NB4 (cell line): ENCODE measurements around the gene CRLF1.

Experiments
- DNase-seq: peaks from one replicate; pipeline ENCODE4 v3.0.0; 2010; ENCODE audit warnings: low read depth
- H3K4me3 ChIP-seq: one replicate; pipeline ENCODE4 v1.5.1; 2011; ENCODE audit warnings: mild to moderate bottlenecking, low read depth, low read length, moderate library complexity
- MYC ChIP-seq: IDR thresholded peaks from 2 replicates; pipeline ENCODE4 v1.6.1; 2011; ENCODE audit warnings: low read depth, low read length
- POLR2A ChIP-seq: IDR thresholded peaks from 2 replicates; pipeline ENCODE4 v1.6.1; 2011; ENCODE audit warnings: mild to moderate bottlenecking; ENCODE audit not compliant: insufficient read length; ENCODE audit errors: extremely low read depth
- TF ChIP-seq, protein P1 (sequence below): IDR thresholded peaks from one replicate; pipeline ENCODE4 v1.5.1; 2012; ENCODE audit warnings: low read depth, low read length
- TF ChIP-seq, protein P2 (sequence below): IDR thresholded peaks from 2 replicates; pipeline ENCODE4 v1.6.1; 2011; ENCODE audit warnings: low read depth, low read length

The CRLF1 gene

DNA sequence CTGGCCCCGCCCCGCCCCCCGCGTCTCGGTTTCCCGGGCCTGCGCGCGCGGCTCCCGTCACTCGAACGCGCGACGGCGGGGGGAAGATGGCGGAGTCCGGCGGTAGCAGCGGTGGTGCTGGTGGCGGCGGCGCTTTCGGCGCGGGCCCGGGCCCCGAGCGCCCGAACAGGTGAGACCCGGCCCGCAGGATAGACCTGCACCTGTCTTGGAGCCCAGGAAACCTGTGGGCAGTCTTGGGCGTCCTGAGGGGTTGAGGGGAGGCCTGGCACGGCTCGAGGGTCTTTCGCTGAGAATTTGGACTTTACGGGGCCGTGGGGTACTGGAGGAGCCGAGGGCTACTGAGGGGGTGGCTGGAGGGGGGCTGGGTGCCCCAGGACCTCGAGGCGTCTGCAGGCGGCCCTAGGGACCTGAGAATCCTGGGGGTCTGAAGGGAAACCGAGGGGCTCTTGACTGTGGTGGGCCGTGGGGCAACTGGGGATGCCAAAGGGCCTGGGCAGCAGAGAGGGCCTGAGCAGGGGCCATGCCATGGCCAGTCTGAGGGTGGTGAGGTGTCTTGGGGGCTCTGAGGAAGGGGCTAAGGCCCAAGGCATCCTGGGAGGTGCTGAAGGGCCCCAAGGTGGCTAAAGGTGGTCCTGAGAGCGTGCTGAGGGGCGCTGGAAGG lies 30.5 kb upstream of the CRLF1 start, which contains the start of gene KLHL26:
Gene KLHL26 (plus strand): TSS at position 60 of the 661 bp plus-strand sequence. CDS start 27 bp downstream, at position 87.
- peak; percentile 63 for TF ChIP-seq POLR2A
- no peak for TF ChIP-seq MYC
- TF ChIP-seq, protein P1, sequence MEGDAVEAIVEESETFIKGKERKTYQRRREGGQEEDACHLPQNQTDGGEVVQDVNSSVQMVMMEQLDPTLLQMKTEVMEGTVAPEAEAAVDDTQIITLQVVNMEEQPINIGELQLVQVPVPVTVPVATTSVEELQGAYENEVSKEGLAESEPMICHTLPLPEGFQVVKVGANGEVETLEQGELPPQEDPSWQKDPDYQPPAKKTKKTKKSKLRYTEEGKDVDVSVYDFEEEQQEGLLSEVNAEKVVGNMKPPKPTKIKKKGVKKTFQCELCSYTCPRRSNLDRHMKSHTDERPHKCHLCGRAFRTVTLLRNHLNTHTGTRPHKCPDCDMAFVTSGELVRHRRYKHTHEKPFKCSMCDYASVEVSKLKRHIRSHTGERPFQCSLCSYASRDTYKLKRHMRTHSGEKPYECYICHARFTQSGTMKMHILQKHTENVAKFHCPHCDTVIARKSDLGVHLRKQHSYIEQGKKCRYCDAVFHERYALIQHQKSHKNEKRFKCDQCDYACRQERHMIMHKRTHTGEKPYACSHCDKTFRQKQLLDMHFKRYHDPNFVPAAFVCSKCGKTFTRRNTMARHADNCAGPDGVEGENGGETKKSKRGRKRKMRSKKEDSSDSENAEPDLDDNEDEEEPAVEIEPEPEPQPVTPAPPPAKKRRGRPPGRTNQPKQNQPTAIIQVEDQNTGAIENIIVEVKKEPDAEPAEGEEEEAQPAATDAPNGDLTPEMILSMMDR: no peak
- H3K4me3 ChIP-seq: peak within 1 kb of the TSS; percentile 76
- DNase-seq: no peak

DNA sequence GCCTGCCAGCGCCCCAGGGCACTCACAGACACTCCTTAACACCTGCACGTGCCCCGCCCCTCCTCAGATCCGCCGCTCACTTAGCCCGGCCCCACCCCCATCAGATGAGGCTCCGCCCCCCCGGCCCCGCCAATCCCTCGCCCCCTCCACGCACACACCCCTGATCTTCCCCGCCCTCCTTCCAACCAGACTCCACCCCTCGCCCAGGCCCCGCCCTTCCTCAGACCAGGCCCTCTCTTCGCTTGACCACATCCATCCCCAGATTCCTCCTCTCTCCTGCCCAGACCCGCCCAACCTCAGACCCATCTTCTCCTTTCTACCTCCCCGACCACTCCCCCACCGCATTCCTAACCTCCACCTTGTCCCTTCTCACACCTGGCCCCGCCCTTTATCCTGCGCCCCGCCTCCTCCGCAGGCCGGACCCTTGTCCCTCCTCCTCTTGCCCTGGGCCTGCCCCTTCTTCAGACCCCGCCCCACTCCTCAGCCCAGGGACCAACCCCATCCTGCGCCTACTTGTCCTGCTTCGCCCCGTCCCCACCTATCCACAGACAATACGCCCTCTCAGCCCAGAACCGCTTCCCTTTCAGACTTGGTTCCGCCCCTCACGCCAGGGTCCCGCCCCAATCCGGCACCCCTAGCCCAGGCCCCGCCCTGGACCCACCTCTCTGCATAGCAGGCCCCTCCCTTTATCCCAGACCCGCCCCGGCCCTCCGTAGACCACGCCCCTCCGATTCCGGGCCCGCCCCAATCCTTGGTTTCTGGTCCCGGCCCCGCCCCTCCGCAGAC lies 29.8 kb upstream of the CRLF1 start:
- DNase-seq: peak; percentile 96
- peak overlapping the region; percentile 49 for H3K4me3 ChIP-seq
- no peak for TF ChIP-seq POLR2A
- TF ChIP-seq, protein P2, sequence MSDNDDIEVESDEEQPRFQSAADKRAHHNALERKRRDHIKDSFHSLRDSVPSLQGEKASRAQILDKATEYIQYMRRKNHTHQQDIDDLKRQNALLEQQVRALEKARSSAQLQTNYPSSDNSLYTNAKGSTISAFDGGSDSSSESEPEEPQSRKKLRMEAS: peak; percentile 54

DNA sequence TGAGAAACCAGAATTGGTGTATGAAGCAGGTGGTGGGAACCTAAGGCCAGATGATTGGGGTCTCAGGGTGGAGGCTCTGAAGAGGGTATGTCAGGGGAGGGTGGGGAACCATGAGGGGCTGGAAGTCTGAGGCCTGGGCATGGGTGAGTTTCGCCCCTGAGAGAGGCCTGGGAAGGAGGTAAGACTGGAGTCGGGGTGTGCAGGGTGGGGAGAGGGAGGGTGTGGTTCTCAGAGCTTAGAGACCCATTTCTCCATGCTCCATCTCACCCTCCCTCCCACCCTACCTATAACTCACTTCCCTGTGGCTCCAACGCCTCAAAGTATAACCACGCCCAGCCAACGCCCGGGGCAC lies 29.2 kb upstream of the CRLF1 start:
- no peak overlapping the region for H3K4me3 ChIP-seq
- DNase-seq: no peak
- TF ChIP-seq, protein P2: no peak
- TF ChIP-seq MYC (no peak), POLR2A (no peak)
- TF ChIP-seq, protein P1: no peak

DNA sequence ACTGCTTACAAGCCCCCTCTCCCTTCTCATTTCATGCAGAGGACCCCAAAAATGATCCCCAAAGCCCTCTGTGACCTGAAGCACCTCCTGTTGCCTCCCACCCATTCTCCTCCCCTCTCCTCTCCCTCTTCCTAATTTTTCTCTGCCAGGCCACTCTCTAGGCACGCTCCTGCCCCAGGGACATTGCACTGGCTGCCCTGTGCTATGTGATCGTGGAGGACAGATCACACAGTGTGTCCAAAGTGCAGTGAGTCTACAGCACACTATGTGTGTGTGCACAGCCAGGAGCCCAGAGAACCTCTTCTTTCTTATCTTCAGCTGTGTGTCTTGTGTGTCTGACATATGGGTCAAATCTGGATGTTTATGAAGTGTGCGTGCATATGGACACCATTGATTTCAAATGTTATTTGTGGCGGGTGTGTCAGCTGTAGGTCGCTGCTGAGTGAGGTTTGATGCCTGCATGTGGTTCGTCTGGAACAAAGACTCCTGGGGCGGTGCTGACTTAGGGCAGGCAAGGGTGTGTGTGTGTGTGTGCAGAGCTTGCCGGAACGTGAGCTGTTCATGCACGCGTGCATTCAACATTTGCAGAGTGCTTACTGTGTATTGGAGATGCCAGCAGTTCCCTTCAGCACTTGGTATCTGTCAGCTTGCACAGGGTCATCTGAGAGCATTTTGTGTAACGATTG lies 28.2 kb upstream of the CRLF1 start:
- TF ChIP-seq MYC (no peak), POLR2A (no peak)
- TF ChIP-seq, protein P2: no peak
- TF ChIP-seq, protein P1: no peak
- DNase-seq: no peak

DNA sequence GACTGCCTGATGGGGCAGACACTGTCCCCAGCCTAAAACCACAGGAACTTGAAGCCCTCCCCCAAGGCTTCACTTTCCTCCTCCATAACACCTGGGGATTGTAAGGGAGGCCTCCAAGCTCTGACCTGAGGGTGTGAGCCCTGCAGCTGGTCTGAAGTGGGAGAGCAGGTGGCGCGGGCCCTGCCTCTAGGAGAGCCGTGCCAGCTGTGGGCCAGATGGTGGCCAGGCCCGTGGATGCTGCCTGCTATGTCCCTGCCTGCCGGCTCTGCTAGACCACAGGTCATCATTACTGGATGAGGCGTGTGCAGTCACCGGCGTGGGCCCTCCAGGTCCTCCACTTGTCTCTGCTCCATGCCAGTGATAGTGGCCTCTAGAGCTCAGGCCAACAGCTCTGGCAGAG lies 26.7 kb upstream of the CRLF1 start:
- no peak for DNase-seq
- no peak overlapping the region for H3K4me3 ChIP-seq
- TF ChIP-seq, protein P1: no peak
- TF ChIP-seq POLR2A: no peak
- no peak for TF ChIP-seq MYC
- TF ChIP-seq, protein P2: no peak

More for the DNA sequence above, 28.2 kb upstream of the CRLF1 start:
- H3K4me3 ChIP-seq: no peak overlapping the region
